Spleen (tissue), 7 donors: ENCODE results near the gene PAOX.

Experiments used
- POLR2A ChIP-seq, 3 donors: fragments of 450-650 bp; IDR thresholded peaks; one replicate each; pipeline ENCODE4 v1.5.1; 2017; ENCODE audit warnings: antibody characterized with exemption in 3 of 3, mild to moderate bottlenecking in 1 of 3
- TF ChIP-seq, protein P1 (sequence below), 11 experiments: fragments of 200-600 bp in 7 of 11; fragments of 450-650 bp in 4 of 11; sonication (generic) in 4 of 11; IDR thresholded peaks in 8 of 11; conservative IDR thresholded peaks in 3 of 11; 1 replicate in 7 of 11; 2 replicates in 4 of 11; pipeline versions ENCODE4 v1.4.0 to v1.8.0; 2016 to 2021; ENCODE audit warnings: antibody characterized with exemption in 11 of 11, inconsistent platforms in 4 of 11, mild to moderate bottlenecking in 1 of 11
- donor health status: DM: no; HTN: no; CAD: no; lungs with moderate emphysema.
- donor health status: DM: no; HTN: no; CAD: no.
- donor health status: DM: no; HTN: no; CAD: no.

DNA sequence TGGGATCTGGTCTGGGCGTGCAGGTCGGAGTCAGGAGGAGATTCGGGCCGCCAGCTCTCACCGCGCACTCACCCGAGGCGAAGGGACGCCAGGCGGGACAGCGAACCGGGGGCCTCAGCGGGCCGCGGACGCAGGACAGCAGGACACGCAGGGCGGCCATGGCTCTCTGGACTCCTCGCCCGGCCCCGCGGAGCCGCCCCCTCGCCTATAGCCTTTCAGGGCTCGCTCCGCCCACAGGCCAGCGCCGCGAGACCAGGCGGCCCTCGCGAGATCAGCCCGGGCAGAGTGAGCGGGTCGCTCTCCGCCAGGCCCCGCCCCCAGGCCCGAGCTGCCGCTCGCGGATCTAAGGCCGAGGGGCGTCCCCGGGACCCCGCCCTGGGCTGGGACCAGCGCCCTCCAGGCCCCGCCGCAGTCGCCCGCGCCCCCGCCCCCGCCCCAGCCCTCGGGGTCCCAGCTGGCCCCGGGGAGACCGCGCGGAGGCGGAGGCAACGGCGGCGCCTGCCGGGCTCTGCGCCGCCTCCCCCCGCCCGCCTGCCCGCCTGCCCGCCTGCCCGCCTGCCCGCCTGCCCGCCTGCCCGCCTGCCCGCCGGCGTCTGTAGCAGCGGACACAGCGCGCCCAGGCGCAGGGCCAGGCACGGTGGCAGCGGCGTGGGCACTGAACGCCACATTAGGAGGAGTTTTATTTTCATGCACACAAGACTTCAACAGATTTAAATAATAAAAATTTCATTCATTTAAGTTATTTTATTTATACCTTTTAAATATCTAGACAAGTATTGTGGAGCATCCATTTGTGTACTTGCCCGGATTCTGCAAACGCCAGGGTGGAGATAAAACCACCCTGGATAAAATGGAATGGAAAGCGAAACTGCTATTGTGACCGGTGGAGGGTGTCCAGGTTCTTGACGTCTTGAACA lies 5.6 kb upstream of the PAOX start, which contains the start of gene ECHS1:
- TF ChIP-seq, protein P1, sequence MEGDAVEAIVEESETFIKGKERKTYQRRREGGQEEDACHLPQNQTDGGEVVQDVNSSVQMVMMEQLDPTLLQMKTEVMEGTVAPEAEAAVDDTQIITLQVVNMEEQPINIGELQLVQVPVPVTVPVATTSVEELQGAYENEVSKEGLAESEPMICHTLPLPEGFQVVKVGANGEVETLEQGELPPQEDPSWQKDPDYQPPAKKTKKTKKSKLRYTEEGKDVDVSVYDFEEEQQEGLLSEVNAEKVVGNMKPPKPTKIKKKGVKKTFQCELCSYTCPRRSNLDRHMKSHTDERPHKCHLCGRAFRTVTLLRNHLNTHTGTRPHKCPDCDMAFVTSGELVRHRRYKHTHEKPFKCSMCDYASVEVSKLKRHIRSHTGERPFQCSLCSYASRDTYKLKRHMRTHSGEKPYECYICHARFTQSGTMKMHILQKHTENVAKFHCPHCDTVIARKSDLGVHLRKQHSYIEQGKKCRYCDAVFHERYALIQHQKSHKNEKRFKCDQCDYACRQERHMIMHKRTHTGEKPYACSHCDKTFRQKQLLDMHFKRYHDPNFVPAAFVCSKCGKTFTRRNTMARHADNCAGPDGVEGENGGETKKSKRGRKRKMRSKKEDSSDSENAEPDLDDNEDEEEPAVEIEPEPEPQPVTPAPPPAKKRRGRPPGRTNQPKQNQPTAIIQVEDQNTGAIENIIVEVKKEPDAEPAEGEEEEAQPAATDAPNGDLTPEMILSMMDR (IDR thresholded peaks at IDR 0.05 in 8 of 11, conservative IDR thresholded peaks at IDR 0.05 in 3 of 11): peak in 4 of 11 experiments; percentile 39 to 61 (median 47)
- TF ChIP-seq POLR2A (IDR thresholded peaks at IDR 0.05): peak in 1 of 3 donors; percentile 58
